ENCODE measurements around the gene GPX4.

The GPX4 gene

GRCh38 chr19:1101337-1101698 is 2.5 kb upstream of the GPX4 start:
- Histone ChIP-seq H3K9me2 (replicated peaks; ENCODE audit: low read depth, low read length) (no peaks in the 10 kb centered on the region), H4K20me1 (ENCODE audit: insufficient read depth, low read length, poor library complexity, severe bottlenecking) (peaks cover 16% of the 10 kb centered on the region), H3K4me2 (ENCODE audit: low read depth, low read length, poor library complexity, severe bottlenecking) (peak overlapping the region; percentile 63), H3K36me3 (ENCODE audit: insufficient read depth, low read length) (peaks cover 5% of the 10 kb centered on the region; the same call in 1 of the 2 replicates), H3K79me2 (ENCODE audit: insufficient read depth, low read length) (peaks cover 17% of the 10 kb centered on the region), H3K4me3 (ENCODE audit: low read length, poor library complexity, severe bottlenecking) (peak overlapping the region; percentile 40), H3K27me3 (ENCODE audit: insufficient read depth, low read length, poor library complexity, severe bottlenecking) (no peaks in the 10 kb centered on the region), H3K9me3 (ENCODE audit: insufficient read depth, low read depth, low read length) (no peaks in the 10 kb centered on the region), H3F3A (ENCODE audit: low read depth) (no peaks in the 10 kb centered on the region), H2AFZ (ENCODE audit: low read length) (no peak overlapping the region), H3K9ac (ENCODE audit: low read depth, low read length, poor library complexity, severe bottlenecking) (no peak overlapping the region), H3K4me1 (ENCODE audit: insufficient read depth, low read length, poor library complexity, severe bottlenecking) (peaks cover 20% of the 10 kb centered on the region)
- TF ChIP-seq CTCF (conservative IDR thresholded peaks at IDR 0.05; ENCODE audit: low read length) (no peak), EZH2phosphoT487 (IDR thresholded peaks at IDR 0.05; ENCODE audit: borderline replicate concordance) (no peak)

- Histone ChIP-seq H3K9me2 (replicated peaks; ENCODE audit: low read depth, low read length) (no peaks in the 10 kb centered on the region), H2AFZ (ENCODE audit: low read length) (no peak overlapping the region), H3K9me3 (ENCODE audit: insufficient read depth, low read depth, low read length) (no peaks in the 10 kb centered on the region), H3K4me3 (ENCODE audit: low read length, poor library complexity, severe bottlenecking) (no peak overlapping the region), H3K79me2 (ENCODE audit: insufficient read depth, low read length) (peaks cover 21% of the 10 kb centered on the region), H3K4me2 (ENCODE audit: low read depth, low read length, poor library complexity, severe bottlenecking) (peak overlapping the region; percentile 89), H3K9ac (ENCODE audit: low read depth, low read length, poor library complexity, severe bottlenecking) (no peak overlapping the region), H3K36me3 (ENCODE audit: insufficient read depth, low read length) (peaks cover 10% of the 10 kb centered on the region; the same call in 1 of the 2 replicates), H3K27me3 (ENCODE audit: insufficient read depth, low read length, poor library complexity, severe bottlenecking) (no peaks in the 10 kb centered on the region), H3K4me1 (ENCODE audit: insufficient read depth, low read length, poor library complexity, severe bottlenecking) (peaks cover 20% of the 10 kb centered on the region), H3F3A (ENCODE audit: low read depth) (no peaks in the 10 kb centered on the region), H4K20me1 (ENCODE audit: insufficient read depth, low read length, poor library complexity, severe bottlenecking) (peaks cover 21% of the 10 kb centered on the region)
- TF ChIP-seq CTCF (conservative IDR thresholded peaks at IDR 0.05; ENCODE audit: low read length) = no peak
- no peak for TF ChIP-seq EZH2phosphoT487 (IDR thresholded peaks at IDR 0.05; ENCODE audit: borderline replicate concordance)
Measured at GRCh38 chr19:1102407-1103131, 1.2 kb upstream of the GPX4 start.

- no peaks in the 10 kb centered on the region for H3F3A ChIP-seq (ENCODE audit: low read depth)
- TF ChIP-seq CTCF (conservative IDR thresholded peaks at IDR 0.05; ENCODE audit: low read length) (no peak), EZH2phosphoT487 (IDR thresholded peaks at IDR 0.05; ENCODE audit: borderline replicate concordance) (no peak)
- H2AFZ ChIP-seq (ENCODE audit: low read length) = 0 out of 2 replicates have a peak overlapping the region, but pooled peaks have one; percentile 51
- peaks cover 21% of the 10 kb centered on the region for H4K20me1 ChIP-seq (ENCODE audit: insufficient read depth, low read length, poor library complexity, severe bottlenecking)
- peak overlapping the region; percentile 89 for H3K4me2 ChIP-seq (ENCODE audit: low read depth, low read length, poor library complexity, severe bottlenecking)
- peak overlapping the region; percentile 67 for H3K4me3 ChIP-seq (ENCODE audit: low read length, poor library complexity, severe bottlenecking)
- no peaks in the 10 kb centered on the region for H3K9me3 ChIP-seq (ENCODE audit: insufficient read depth, low read depth, low read length)
- H3K9ac ChIP-seq (ENCODE audit: low read depth, low read length, poor library complexity, severe bottlenecking) = peak overlapping the region; percentile 52
- peaks cover 20% of the 10 kb centered on the region for H3K4me1 ChIP-seq (ENCODE audit: insufficient read depth, low read length, poor library complexity, severe bottlenecking)
- H3K27me3 ChIP-seq (ENCODE audit: insufficient read depth, low read length, poor library complexity, severe bottlenecking) = no peaks in the 10 kb centered on the region
- no peaks in the 10 kb centered on the region for H3K9me2 ChIP-seq (replicated peaks; ENCODE audit: low read depth, low read length)
- peaks cover 10% of the 10 kb centered on the region; the same call in 1 of the 2 replicates for H3K36me3 ChIP-seq (ENCODE audit: insufficient read depth, low read length)
- H3K79me2 ChIP-seq (ENCODE audit: insufficient read depth, low read length) = peaks cover 21% of the 10 kb centered on the region
Measured at GRCh38 chr19:1103132-1103707, 574 bp upstream of the GPX4 start.
